Transverse colon (tissue), 4 donors: ENCODE measurements around the gene LIX1L. TPM values are rescaled to one million over a fixed set of nuclear protein-coding genes. Genes with fewer than 3 reads are reported as not detected.
A peak's percentile ranks its signal among the peaks of the same experiment; 100 is the strongest.

Experiments
- DNase-seq: peaks from one replicate; pipeline ENCODE4 v3.0.0-alpha.2; 2019
- H3K27ac ChIP-seq, 4 donors: fragments of 200-600 bp; sonication (generic); 2 replicates each; pipeline ENCODE4 v1.5.1; 2016 to 2018; ENCODE audit warnings: inconsistent platforms in 4 of 4
- H3K27me3 ChIP-seq: fragments of 200-600 bp; sonication (generic); 2 replicates; pipeline ENCODE4 v1.5.1; 2017; ENCODE audit warnings: inconsistent platforms
- H3K36me3 ChIP-seq, 4 donors: fragments of 200-600 bp; sonication (generic); 2 replicates each; pipeline ENCODE4 v1.5.1; 2017 to 2019; ENCODE audit warnings: inconsistent platforms in 4 of 4
- H3K4me1 ChIP-seq, 4 donors: fragments of 200-600 bp; sonication (generic); 2 replicates each; pipeline ENCODE4 v1.5.1; 2017 to 2020; ENCODE audit warnings: inconsistent platforms in 4 of 4
- H3K4me3 ChIP-seq, 4 donors: fragments of 200-600 bp; sonication (generic); 1 replicate in 1 of 4; 2 replicates in 3 of 4; pipeline versions ENCODE4 v1.5.1 to v1.6.1; 2017 to 2019; ENCODE audit warnings: inconsistent platforms in 4 of 4
- H3K9me3 ChIP-seq, 2 donors: fragments of 200-600 bp; sonication (generic); 2 replicates each; pipeline ENCODE4 v1.5.1; 2017 to 2019; ENCODE audit warnings: inconsistent platforms in 2 of 2
- CTCF ChIP-seq, 5 experiments: fragments of 200-600 bp in 3 of 5; fragments of 450-650 bp in 2 of 5; sonication (generic) in 3 of 5; IDR thresholded peaks; 1 replicate in 2 of 5; 2 replicates in 3 of 5; pipeline ENCODE4 v1.5.1; 2016 to 2017; ENCODE audit warnings: antibody characterized with exemption in 5 of 5, inconsistent platforms in 3 of 5, mild to moderate bottlenecking in 2 of 5, moderate library complexity in 1 of 5
- EP300 ChIP-seq: sonication (generic); formaldehyde crosslinking; IDR thresholded peaks from one replicate; pipeline ENCODE4 v1.6.1; 2017; ENCODE audit warnings: antibody characterized with exemption, low read depth
- POLR2A ChIP-seq: fragments of 450-650 bp; IDR thresholded peaks from one replicate; pipeline ENCODE4 v1.6.1; 2016; ENCODE audit warnings: antibody characterized with exemption, mild to moderate bottlenecking, moderate library complexity
- POLR2AphosphoS5 ChIP-seq, 3 donors: sonication (generic); formaldehyde crosslinking; IDR thresholded peaks; one replicate each; pipeline ENCODE4 v1.6.1; 2016; ENCODE audit warnings: antibody characterized with exemption in 3 of 3
- WGBS, 2 donors: methylation state at CpG; one replicate each; pipeline ENCODE4 v1.1.5; 2018; ENCODE audit warnings: low coverage in 1 of 2; 5-methylcytosine and 5-hydroxymethylcytosine counted together
- in situ Hi-C, 4 donors: fragments of 200-750 bp; cut with MboI; loops; one replicate each; pipeline versions ENCODE4 v1.15.0 to v1.15.1; 2017; ENCODE audit warnings: low sequenced_read_pairs in 3 of 4, low pct_ligation_motif_present in 1 of 4, low pct_unique_long_range_greater_than_20kb in 1 of 4
- intact Hi-C: fragments of 100-400 bp; cut with DNase I; formaldehyde crosslinking; loops from one replicate; pipeline ENCODE4 v1.15.1; 2023; ENCODE audit warnings: low total_unique reads
- total RNA-seq, 4 donors: library from RNA; depleted of rRNA; stranded (reverse); fragments of >200 nt; gene quantifications; one replicate each; pipeline ENCODE4 v1.1.0, GENCODE V29; 2016

LIX1L gene
- total RNA-seq, 4 donors from 2014 or later = 7.2 to 12.5 (median 9.8) TPM

DNA sequence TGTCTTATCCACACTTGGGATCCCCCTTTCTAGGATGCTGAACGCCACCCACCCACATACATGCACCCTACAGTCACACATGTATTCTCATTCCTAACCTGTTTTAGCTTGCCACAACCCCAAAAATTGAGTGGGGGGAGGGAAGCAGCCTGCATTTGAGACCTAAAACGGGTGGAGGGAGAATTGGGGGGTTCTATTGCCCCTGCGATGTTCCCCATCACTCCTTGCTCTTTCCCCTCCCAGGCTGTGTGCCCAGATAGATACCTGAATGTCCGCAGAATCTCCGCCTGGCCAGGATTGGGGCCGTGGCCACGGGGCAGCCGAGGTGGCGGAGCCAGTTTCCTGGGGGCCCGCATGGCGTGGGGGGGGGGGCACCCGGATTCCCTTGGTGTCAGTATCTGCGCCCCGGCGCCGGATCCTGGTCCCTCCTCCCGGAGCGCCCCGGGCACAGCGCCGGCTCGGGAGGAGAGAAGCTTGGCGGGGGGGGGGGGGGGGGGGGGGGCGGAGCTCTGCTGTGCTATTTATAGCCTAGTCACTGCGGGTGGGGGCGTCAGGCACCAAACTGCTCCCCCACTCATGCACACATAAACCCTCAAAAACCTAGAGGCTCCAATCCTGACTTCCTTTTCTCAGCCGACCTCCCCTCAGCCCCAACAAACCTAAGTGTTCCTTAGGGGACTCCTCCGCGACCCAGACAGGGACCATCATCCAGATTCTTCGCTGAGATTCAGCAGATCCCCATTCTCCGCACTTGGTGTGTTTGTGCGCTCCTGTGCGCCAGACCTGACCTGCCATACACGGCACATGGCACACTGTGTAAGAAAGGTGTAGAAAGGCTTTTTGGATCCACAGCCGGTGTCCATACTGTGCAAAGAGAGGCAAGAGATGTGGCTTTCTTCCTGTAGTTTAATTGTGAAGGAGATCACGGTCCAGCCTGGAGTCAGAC lies 4.6 kb upstream of the LIX1L start:
- Histone ChIP-seq H3K4me3 (peak overlapping the region; percentile 42 to 67 (median 47)), H3K9me3 (peaks cover 0 to 4% of the 10 kb centered on the region in 2 donors)

DNA sequence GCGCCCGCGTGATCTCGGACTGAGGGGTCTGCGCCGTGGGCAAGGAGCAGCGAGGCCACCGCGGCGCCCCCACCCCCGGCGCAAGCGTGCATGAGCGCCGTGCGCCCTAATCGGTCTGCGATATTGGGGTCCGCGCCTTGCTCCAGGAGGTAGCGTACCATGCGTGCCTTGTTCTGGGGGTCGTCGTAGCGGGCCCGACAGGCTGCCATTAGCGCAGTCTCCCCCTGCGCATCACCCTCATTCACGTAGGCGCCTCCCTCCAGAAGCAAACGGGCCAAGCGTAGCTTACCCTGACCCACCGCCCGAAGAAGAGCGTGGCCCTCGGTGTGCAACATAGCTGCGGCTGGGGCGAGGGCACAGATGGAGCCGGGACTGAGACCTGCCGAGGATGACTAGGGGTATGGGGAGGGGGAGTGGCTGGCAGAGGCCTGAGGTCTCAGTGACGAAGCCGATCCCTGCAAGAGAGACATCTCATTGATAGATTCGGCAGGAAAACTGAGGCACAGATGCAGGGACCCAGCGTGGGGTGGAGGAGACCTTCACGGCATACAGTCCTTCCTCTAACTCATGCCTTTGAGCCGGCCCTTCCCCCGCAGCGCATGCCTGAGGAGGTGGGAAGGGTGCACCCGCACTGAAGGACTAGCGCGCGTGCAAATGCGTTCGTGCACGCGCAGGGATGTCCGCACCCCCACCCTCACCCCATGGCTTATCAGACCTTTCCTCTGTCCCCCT lies 3.8 kb upstream of the LIX1L start:
- no peaks in the 10 kb centered on the region for H3K36me3 ChIP-seq
- intact Hi-C loops (no loop called here), in situ Hi-C loops (no loop called here)
- H3K4me1 ChIP-seq = peaks cover 25 to 69% (median 50%) of the 10 kb centered on the region in 4 donors
- peaks cover 36% of the 10 kb centered on the region for H3K27me3 ChIP-seq
- H3K27ac ChIP-seq = peak overlapping the region; percentile 87 to 95 (median 90)
- peak; percentile 63 for DNase-seq
- WGBS, 2 donors = 4% methylated on average over 54 of the region's 57 CpGs; no CpG with 5 or more reads in 1 of the 2 donors
- TF ChIP-seq POLR2AphosphoS5 (IDR thresholded peaks at IDR 0.05) = no peak
- TF ChIP-seq CTCF (IDR thresholded peaks at IDR 0.05) = no peak
- TF ChIP-seq POLR2A = no peak
- TF ChIP-seq EP300 = no peak
- H3K4me3 ChIP-seq = peak overlapping the region; percentile 42 to 67 (median 47)
- H3K9me3 ChIP-seq = no peaks in the 10 kb centered on the region

More for the DNA sequence above, 4.6 kb upstream of the LIX1L start:
- peaks cover 25 to 63% (median 49%) of the 10 kb centered on the region in 4 donors for H3K4me1 ChIP-seq
- no peaks in the 10 kb centered on the region for H3K36me3 ChIP-seq
- H3K27me3 ChIP-seq = peaks cover 36% of the 10 kb centered on the region
- intact Hi-C loops = no loop called here
- peak; percentile 38 for DNase-seq
- H3K27ac ChIP-seq = peak overlapping the region; percentile 87 to 95 (median 90)
- no peak for TF ChIP-seq POLR2A
- TF ChIP-seq POLR2AphosphoS5 (IDR thresholded peaks at IDR 0.05) = no peak
- TF ChIP-seq CTCF (IDR thresholded peaks at IDR 0.05) = no peak
- TF ChIP-seq EP300 = no peak
- WGBS, 2 donors = 0 to 2% methylated on average over 4 to 27 of the region's 36 CpGs
- in situ Hi-C loops = no loop called here

- Histone ChIP-seq H3K27ac (peak overlapping the region; percentile 87 to 95 (median 90)), H3K36me3 (no peaks in the 10 kb centered on the region), H3K4me1 (peaks cover 29 to 75% (median 51%) of the 10 kb centered on the region in 4 donors), H3K9me3 (no peaks in the 10 kb centered on the region), H3K4me3 (peak overlapping the region; percentile 42 to 67 (median 47)), H3K27me3 (peaks cover 36% of the 10 kb centered on the region)
- no peak for DNase-seq
- intact Hi-C loops (no loop called here), in situ Hi-C loops (no loop called here)
- 1% methylated on average over 22 of the region's 22 CpGs; no CpG with 5 or more reads in 1 of the 2 donors for WGBS, 2 donors
- no peak for TF ChIP-seq CTCF (IDR thresholded peaks at IDR 0.05)
- no peak for TF ChIP-seq EP300
- TF ChIP-seq POLR2A = no peak
- TF ChIP-seq POLR2AphosphoS5 (IDR thresholded peaks at IDR 0.05) = no peak
These were observed 3.2 kb upstream of the LIX1L start for GRCh38 chr1:145961109-145961424.
